ENCODE data around the gene MGRN1. TPM values are rescaled to one million over a fixed set of nuclear protein-coding genes. Genes with fewer than 3 reads are reported as not detected.

MGRN1 gene
- total and polyA plus RNA-seq, 2 of the 13 experiments (the other 11 are each of a cell fraction or from before 2014, with no cell fraction given), result 11.9 to 12.6 TPM

DNA sequence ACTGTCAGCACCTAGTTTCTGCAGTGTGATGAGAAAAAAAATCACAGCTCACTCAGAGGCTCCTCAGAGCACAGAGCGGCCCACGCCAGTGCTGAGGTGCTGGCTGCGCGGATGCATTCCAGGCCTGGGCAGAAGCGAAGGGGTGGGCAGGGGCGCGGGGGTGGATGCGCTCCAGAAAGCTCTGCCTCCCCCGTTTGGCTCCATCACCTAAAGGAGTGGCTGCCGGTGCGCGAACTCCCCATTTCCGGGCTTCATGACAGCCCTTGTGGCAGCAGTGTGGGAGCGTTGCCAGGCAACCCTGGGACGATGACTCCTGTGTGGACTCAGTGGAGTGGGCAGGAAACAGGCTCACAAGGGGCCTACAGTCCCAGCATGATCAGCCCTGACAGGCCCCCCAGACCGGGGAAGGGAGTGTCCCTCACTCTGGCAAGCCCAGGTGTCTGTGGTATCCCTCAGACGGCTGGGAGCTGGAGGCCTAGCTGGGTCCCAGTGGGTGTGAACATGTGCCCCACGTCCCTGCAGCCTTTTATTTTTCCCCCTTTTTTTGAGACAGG lies 35.9 kb downstream of the MGRN1 start (continued):
- TF ChIP-seq ZBTB38 (CRISPR knock-in tag; IDR thresholded peaks at IDR 0.05), result peak; percentile 99
- TF ChIP-seq, protein P1, sequence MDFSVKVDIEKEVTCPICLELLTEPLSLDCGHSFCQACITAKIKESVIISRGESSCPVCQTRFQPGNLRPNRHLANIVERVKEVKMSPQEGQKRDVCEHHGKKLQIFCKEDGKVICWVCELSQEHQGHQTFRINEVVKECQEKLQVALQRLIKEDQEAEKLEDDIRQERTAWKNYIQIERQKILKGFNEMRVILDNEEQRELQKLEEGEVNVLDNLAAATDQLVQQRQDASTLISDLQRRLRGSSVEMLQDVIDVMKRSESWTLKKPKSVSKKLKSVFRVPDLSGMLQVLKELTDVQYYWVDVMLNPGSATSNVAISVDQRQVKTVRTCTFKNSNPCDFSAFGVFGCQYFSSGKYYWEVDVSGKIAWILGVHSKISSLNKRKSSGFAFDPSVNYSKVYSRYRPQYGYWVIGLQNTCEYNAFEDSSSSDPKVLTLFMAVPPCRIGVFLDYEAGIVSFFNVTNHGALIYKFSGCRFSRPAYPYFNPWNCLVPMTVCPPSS (IDR thresholded peaks at IDR 0.05), result no peak
- TF ChIP-seq YY1 (IDR thresholded peaks at IDR 0.05; ENCODE audit: insufficient read depth, insufficient replicate concordance, low read depth, low read length), result peak; percentile 13
- TF ChIP-seq, protein P2, sequence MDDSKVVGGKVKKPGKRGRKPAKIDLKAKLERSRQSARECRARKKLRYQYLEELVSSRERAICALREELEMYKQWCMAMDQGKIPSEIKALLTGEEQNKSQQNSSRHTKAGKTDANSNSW (CRISPR knock-in tag; IDR thresholded peaks at IDR 0.05; ENCODE audit: borderline replicate concordance), result no peak
- TF ChIP-seq BRCA1 (CRISPR knock-in tag; IDR thresholded peaks at IDR 0.05), result no peak
- TF ChIP-seq CBX5 (CRISPR knock-in tag; IDR thresholded peaks at IDR 0.05; ENCODE audit: borderline replicate concordance), result no peak
- TF ChIP-seq ZNF879 (CRISPR knock-in tag; IDR thresholded peaks at IDR 0.05), result no peak
- TF ChIP-seq KDM5A (IDR thresholded peaks at IDR 0.05; ENCODE audit: borderline replicate concordance, low read length), result no peak
- TF ChIP-seq, protein P3, sequence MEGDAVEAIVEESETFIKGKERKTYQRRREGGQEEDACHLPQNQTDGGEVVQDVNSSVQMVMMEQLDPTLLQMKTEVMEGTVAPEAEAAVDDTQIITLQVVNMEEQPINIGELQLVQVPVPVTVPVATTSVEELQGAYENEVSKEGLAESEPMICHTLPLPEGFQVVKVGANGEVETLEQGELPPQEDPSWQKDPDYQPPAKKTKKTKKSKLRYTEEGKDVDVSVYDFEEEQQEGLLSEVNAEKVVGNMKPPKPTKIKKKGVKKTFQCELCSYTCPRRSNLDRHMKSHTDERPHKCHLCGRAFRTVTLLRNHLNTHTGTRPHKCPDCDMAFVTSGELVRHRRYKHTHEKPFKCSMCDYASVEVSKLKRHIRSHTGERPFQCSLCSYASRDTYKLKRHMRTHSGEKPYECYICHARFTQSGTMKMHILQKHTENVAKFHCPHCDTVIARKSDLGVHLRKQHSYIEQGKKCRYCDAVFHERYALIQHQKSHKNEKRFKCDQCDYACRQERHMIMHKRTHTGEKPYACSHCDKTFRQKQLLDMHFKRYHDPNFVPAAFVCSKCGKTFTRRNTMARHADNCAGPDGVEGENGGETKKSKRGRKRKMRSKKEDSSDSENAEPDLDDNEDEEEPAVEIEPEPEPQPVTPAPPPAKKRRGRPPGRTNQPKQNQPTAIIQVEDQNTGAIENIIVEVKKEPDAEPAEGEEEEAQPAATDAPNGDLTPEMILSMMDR (CRISPR knock-in tag; IDR thresholded peaks at IDR 0.05), result peak; percentile 16; the same call in 1 of the 2 replicates
- TF ChIP-seq, protein P4, sequence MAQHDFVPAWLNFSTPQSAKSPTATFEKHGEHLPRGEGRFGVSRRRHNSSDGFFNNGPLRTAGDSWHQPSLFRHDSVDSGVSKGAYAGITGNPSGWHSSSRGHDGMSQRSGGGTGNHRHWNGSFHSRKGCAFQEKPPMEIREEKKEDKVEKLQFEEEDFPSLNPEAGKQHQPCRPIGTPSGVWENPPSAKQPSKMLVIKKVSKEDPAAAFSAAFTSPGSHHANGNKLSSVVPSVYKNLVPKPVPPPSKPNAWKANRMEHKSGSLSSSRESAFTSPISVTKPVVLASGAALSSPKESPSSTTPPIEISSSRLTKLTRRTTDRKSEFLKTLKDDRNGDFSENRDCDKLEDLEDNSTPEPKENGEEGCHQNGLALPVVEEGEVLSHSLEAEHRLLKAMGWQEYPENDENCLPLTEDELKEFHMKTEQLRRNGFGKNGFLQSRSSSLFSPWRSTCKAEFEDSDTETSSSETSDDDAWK (CRISPR knock-in tag; IDR thresholded peaks at IDR 0.05), result no peak
- TF ChIP-seq KMT2B (CRISPR knock-in tag; IDR thresholded peaks at IDR 0.05), result no peak
- TF ChIP-seq, protein P5, sequence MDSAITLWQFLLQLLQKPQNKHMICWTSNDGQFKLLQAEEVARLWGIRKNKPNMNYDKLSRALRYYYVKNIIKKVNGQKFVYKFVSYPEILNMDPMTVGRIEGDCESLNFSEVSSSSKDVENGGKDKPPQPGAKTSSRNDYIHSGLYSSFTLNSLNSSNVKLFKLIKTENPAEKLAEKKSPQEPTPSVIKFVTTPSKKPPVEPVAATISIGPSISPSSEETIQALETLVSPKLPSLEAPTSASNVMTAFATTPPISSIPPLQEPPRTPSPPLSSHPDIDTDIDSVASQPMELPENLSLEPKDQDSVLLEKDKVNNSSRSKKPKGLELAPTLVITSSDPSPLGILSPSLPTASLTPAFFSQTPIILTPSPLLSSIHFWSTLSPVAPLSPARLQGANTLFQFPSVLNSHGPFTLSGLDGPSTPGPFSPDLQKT (CRISPR knock-in tag; IDR thresholded peaks at IDR 0.05; ENCODE audit: borderline replicate concordance), result no peak
- no peak for TF ChIP-seq ZZZ3 (CRISPR knock-in tag; IDR thresholded peaks at IDR 0.05; ENCODE audit: borderline replicate concordance)
- TF ChIP-seq ZNF24 (IDR thresholded peaks at IDR 0.05), result no peak
- no peak for TF ChIP-seq RBFOX2 (IDR thresholded peaks at IDR 0.05; ENCODE audit: low read depth, low read length)
- TF ChIP-seq, protein P6, sequence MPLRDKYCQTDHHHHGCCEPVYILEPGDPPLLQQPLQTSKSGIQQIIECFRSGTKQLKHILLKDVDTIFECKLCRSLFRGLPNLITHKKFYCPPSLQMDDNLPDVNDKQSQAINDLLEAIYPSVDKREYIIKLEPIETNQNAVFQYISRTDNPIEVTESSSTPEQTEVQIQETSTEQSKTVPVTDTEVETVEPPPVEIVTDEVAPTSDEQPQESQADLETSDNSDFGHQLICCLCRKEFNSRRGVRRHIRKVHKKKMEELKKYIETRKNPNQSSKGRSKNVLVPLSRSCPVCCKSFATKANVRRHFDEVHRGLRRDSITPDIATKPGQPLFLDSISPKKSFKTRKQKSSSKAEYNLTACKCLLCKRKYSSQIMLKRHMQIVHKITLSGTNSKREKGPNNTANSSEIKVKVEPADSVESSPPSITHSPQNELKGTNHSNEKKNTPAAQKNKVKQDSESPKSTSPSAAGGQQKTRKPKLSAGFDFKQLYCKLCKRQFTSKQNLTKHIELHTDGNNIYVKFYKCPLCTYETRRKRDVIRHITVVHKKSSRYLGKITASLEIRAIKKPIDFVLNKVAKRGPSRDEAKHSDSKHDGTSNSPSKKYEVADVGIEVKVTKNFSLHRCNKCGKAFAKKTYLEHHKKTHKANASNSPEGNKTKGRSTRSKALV (CRISPR knock-in tag; IDR thresholded peaks at IDR 0.05), result no peak
- TF ChIP-seq, protein P7, sequence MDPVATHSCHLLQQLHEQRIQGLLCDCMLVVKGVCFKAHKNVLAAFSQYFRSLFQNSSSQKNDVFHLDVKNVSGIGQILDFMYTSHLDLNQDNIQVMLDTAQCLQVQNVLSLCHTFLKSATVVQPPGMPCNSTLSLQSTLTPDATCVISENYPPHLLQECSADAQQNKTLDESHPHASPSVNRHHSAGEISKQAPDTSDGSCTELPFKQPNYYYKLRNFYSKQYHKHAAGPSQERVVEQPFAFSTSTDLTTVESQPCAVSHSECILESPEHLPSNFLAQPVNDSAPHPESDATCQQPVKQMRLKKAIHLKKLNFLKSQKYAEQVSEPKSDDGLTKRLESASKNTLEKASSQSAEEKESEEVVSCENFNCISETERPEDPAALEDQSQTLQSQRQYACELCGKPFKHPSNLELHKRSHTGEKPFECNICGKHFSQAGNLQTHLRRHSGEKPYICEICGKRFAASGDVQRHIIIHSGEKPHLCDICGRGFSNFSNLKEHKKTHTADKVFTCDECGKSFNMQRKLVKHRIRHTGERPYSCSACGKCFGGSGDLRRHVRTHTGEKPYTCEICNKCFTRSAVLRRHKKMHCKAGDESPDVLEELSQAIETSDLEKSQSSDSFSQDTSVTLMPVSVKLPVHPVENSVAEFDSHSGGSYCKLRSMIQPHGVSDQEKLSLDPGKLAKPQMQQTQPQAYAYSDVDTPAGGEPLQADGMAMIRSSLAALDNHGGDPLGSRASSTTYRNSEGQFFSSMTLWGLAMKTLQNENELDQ (CRISPR knock-in tag; IDR thresholded peaks at IDR 0.05; ENCODE audit: borderline replicate concordance), result no peak
- TF ChIP-seq ZFP36L1 (CRISPR knock-in tag; IDR thresholded peaks at IDR 0.05), result no peak

Measured in HepG2 (cell line).